Type B pancreatic cell (in vitro differentiated cells): ENCODE data around the gene HSF2. TPM values are rescaled to one million over a fixed set of nuclear protein-coding genes. Genes with fewer than 3 reads are reported as not detected.

Experiments
- DNase-seq: peaks from one replicate; pipeline ENCODE4 v3.0.0; 2021; ENCODE audit warnings: mixed read lengths; ENCODE audit not compliant: unreplicated experiment; ENCODE audit errors: extremely low spot score
- H3K27ac Mint-ChIP-seq: 2 replicates; pipeline ENCODE4 v1.8.0; 2021; ENCODE audit warnings: mild to moderate bottlenecking, mixed read lengths
- H3K27me3 Mint-ChIP-seq: 2 replicates; pipeline ENCODE4 v1.8.0; 2021; ENCODE audit warnings: mixed read lengths
- H3K36me3 Mint-ChIP-seq: 2 replicates; pipeline ENCODE4 v1.8.0; 2021; ENCODE audit warnings: mixed read lengths
- H3K4me1 Mint-ChIP-seq: one replicate; pipeline ENCODE4 v1.8.0; 2021; ENCODE audit warnings: mixed read lengths; ENCODE audit not compliant: unreplicated experiment
- H3K4me3 Mint-ChIP-seq: 2 replicates; pipeline ENCODE4 v1.8.0; 2021; ENCODE audit warnings: mild to moderate bottlenecking, mixed read lengths
- H3K9me3 Mint-ChIP-seq: 2 replicates; pipeline ENCODE4 v1.8.0; 2021; ENCODE audit warnings: mixed read lengths
- CTCF ChIP-seq: fragments of 200-600 bp; sonication (generic); conservative IDR thresholded peaks from 2 replicates; pipeline ENCODE4 v1.5.0; 2021; ENCODE audit warnings: antibody characterized with exemption, mild to moderate bottlenecking
- total RNA-seq: library from RNA; stranded (reverse); gene quantifications from 2 replicates; pipeline ENCODE4 v1.2.1, GENCODE V29; 2021; ENCODE audit warnings: low replicate concordance

The HSF2 gene
- total RNA-seq, 1 donor from 2014 or later: 22.5 TPM

- H3K9me3 Mint-ChIP-seq: no peaks in the 10 kb centered on the region
- H3K4me3 Mint-ChIP-seq: no peak overlapping the region
- DNase-seq: no peak
- no peaks in the 10 kb centered on the region for H3K27me3 Mint-ChIP-seq
- no peaks in the 10 kb centered on the region for H3K4me1 Mint-ChIP-seq
- no peak for TF ChIP-seq CTCF
- no peak overlapping the region for H3K27ac Mint-ChIP-seq
- H3K36me3 Mint-ChIP-seq: peaks cover 49% of the 10 kb centered on the region
Observed at GRCh38 chr6:122431780-122432179, 32.3 kb downstream of the HSF2 start.

GRCh38 chr6:122432816-122433215, 33.4 kb downstream of the HSF2 start:
- TF ChIP-seq CTCF: no peak
- H3K9me3 Mint-ChIP-seq: peaks cover 2% of the 10 kb centered on the region
- no peak for DNase-seq
- no peaks in the 10 kb centered on the region for H3K4me1 Mint-ChIP-seq
- no peak overlapping the region for H3K4me3 Mint-ChIP-seq
- no peak overlapping the region for H3K27ac Mint-ChIP-seq
- no peaks in the 10 kb centered on the region for H3K27me3 Mint-ChIP-seq
- peaks cover 53% of the 10 kb centered on the region for H3K36me3 Mint-ChIP-seq

GRCh38 chr6:122438975-122439374, 39.5 kb downstream of the HSF2 start:
- H3K36me3 Mint-ChIP-seq: peaks cover 69% of the 10 kb centered on the region
- no peak for DNase-seq
- H3K4me3 Mint-ChIP-seq: no peak overlapping the region
- no peaks in the 10 kb centered on the region for H3K4me1 Mint-ChIP-seq
- no peak overlapping the region for H3K27ac Mint-ChIP-seq
- H3K27me3 Mint-ChIP-seq: no peaks in the 10 kb centered on the region
- no peak for TF ChIP-seq CTCF
- peaks cover 28% of the 10 kb centered on the region for H3K9me3 Mint-ChIP-seq

GRCh38 chr6:122445274-122445673, 45.8 kb downstream of the HSF2 start:
- TF ChIP-seq CTCF: no peak
- Mint-ChIP-seq H3K27me3 (no peaks in the 10 kb centered on the region), H3K27ac (no peak overlapping the region), H3K4me1 (no peaks in the 10 kb centered on the region), H3K4me3 (no peak overlapping the region), H3K9me3 (peaks cover 5% of the 10 kb centered on the region), H3K36me3 (peaks cover 48% of the 10 kb centered on the region)
- no peak for DNase-seq

- Mint-ChIP-seq H3K36me3 (peaks cover 44% of the 10 kb centered on the region), H3K9me3 (no peaks in the 10 kb centered on the region), H3K27me3 (no peaks in the 10 kb centered on the region), H3K4me3 (no peak overlapping the region), H3K4me1 (no peaks in the 10 kb centered on the region), H3K27ac (no peak overlapping the region)
- no peak for DNase-seq
- TF ChIP-seq CTCF: no peak
Observed at GRCh38 chr6:122449069-122449468, 49.6 kb downstream of the HSF2 start.

GRCh38 chr6:122452509-122452908, 53.1 kb downstream of the HSF2 start:
- Mint-ChIP-seq H3K36me3 (peaks cover 50% of the 10 kb centered on the region), H3K4me1 (no peaks in the 10 kb centered on the region), H3K9me3 (no peaks in the 10 kb centered on the region), H3K27me3 (no peaks in the 10 kb centered on the region), H3K4me3 (no peak overlapping the region), H3K27ac (no peak overlapping the region)
- no peak for TF ChIP-seq CTCF
- no peak for DNase-seq
